Pericardium fibroblast (primary cell): Measurements from ENCODE around the gene SPTBN4. TPM values are rescaled to one million over a fixed set of nuclear protein-coding genes. Genes with fewer than 3 reads are reported as not detected.

Source experiments
- total RNA-seq: library from RNA; depleted of rRNA; stranded (reverse); fragments of >200 nt; gene quantifications from 2 replicates; pipeline ENCODE4 v1.2.3, GENCODE V29; 2015

SPTBN4 gene
- 0.47 and 1.4 TPM in 2 replicates for total RNA-seq

GRCh38 chr19:40466985-40467734 is at the start of gene SPTBN4:
Gene SPTBN4, plus strand, starts transcription at chr19:40467001. Its CDS starts 5,621 bp downstream, at chr19:40472622.

GRCh38 chr19:40425450-40426287 is 41.1 kb upstream of the SPTBN4 start, which contains the start of gene SERTAD1:
Gene SERTAD1, minus strand, starts transcription at chr19:40425992. Its CDS starts 2,446 bp downstream, at chr19:40423546.

GRCh38 chr19:40444000-40444824 is 22.6 kb upstream of the SPTBN4 start, which contains the start of gene SERTAD3:
Gene SERTAD3, minus strand, starts transcription at chr19:40444335. Its CDS starts 2,255 bp downstream, at chr19:40442080.

GRCh38 chr19:40465557-40466218 is 1.1 kb upstream of the SPTBN4 start, which contains the start of gene BLVRB:
Gene BLVRB, minus strand, starts transcription at chr19:40465745. Its CDS starts 57 bp downstream, at chr19:40465688.

GRCh38 chr19:40576585-40577451 is 110.0 kb downstream of the SPTBN4 start, which contains the start of gene SHKBP1:
Gene SHKBP1, plus strand, starts transcription at chr19:40576873. Its CDS starts 27 bp downstream, at chr19:40576900.

GRCh38 chr19:40601134-40601974 is 134.6 kb downstream of the SPTBN4 start, which contains the start of gene LTBP4:
Gene LTBP4, plus strand, starts transcription at chr19:40601369. Its CDS starts 19 bp downstream, at chr19:40601388.

Other genes starting within 250 kb of the SPTBN4 start
- gene TTC9B, start 248.6 kb upstream of the SPTBN4 start, total RNA-seq: not detected in 2 replicates
- 1.2 TPM in 1 of 2 replicates, not detected in the other for gene CCNP, start 240.3 kb upstream of the SPTBN4 start, total RNA-seq
- gene AKT2, start 181.7 kb upstream of the SPTBN4 start, total RNA-seq: 70.4 and 75.0 TPM in 2 replicates
- gene C19orf47, start 118.6 kb upstream of the SPTBN4 start, total RNA-seq: 7.7 and 8.3 TPM in 2 replicates
- gene PLD3, start 118.3 kb upstream of the SPTBN4 start, total RNA-seq: 451 and 532 TPM in 2 replicates
- gene HIPK4, start 76.8 kb upstream of the SPTBN4 start, total RNA-seq: 0.17 TPM in 1 of 2 replicates, not detected in the other
- gene PRX, start 53.6 kb upstream of the SPTBN4 start, total RNA-seq: 3.3 and 7.3 TPM in 2 replicates
- 16.7 and 19.5 TPM in 2 replicates for gene SERTAD1, start 41.0 kb upstream of the SPTBN4 start, total RNA-seq
- 19.0 and 35.2 TPM in 2 replicates for gene SERTAD3, start 22.7 kb upstream of the SPTBN4 start, total RNA-seq
- gene BLVRB, start 1.3 kb upstream of the SPTBN4 start, total RNA-seq: 114 and 157 TPM in 2 replicates
- 35.7 and 46.7 TPM in 2 replicates for gene SHKBP1, start 109.9 kb downstream of the SPTBN4 start, total RNA-seq
- 87.1 and 97.0 TPM in 2 replicates for gene LTBP4, start 134.4 kb downstream of the SPTBN4 start, total RNA-seq
- gene NUMBL, start 223.7 kb downstream of the SPTBN4 start, total RNA-seq: 51.6 and 57.1 TPM in 2 replicates
- 18.6 and 26.3 TPM in 2 replicates for gene COQ8B, start 249.9 kb downstream of the SPTBN4 start, total RNA-seq